Activated naive CD4-positive, alpha-beta T cell treated with anti-CD3 and anti-CD28 coated beads, Interleukin-2, amount 50 U/mL, for 72 hours (primary cell): ENCODE measurements around the gene HAUS5. TPM values are rescaled to one million over a fixed set of nuclear protein-coding genes. Genes with fewer than 3 reads are reported as not detected.
A peak's percentile ranks its signal among the peaks of the same experiment; 100 is the strongest.
"Not testable (repeated sequence)": the region's sequence is repeated elsewhere in the genome, so short reads cannot be mapped to it uniquely, and the experiment has no call there.

Source experiments
- ATAC-seq, 2 donors: fragments of 150-1000 bp; cut with Tn5 transposase; 2 replicates each; pipeline ENCODE4 v1.10.0; 2021; ENCODE audit warnings: mild to moderate bottlenecking in 2 of 2, moderate library complexity in 2 of 2
- DNase-seq, 2 donors: peaks; one replicate each; pipeline ENCODE4 v3.0.0; 2021 to 2022; ENCODE audit warnings: low spot score in 2 of 2
- H3K27ac Mint-ChIP-seq, 2 donors: one replicate each; pipeline ENCODE4 v1.8.0; 2022; ENCODE audit warnings: mild to moderate bottlenecking in 2 of 2, mixed read lengths in 2 of 2
- H3K36me3 Mint-ChIP-seq, 2 donors: one replicate each; pipeline ENCODE4 v1.8.0; 2022; ENCODE audit warnings: mixed read lengths in 2 of 2
- H3K9me3 Mint-ChIP-seq, 2 donors: one replicate each; pipeline ENCODE4 v1.8.0; 2022; ENCODE audit warnings: mixed read lengths in 2 of 2
- total RNA-seq, 2 donors: library from RNA; stranded (reverse); gene quantifications; one replicate each; pipeline ENCODE4 v1.2.3, GENCODE V29; 2022

Gene HAUS5
- total RNA-seq, 2 donors from 2014 or later: 44.2 to 44.5 TPM

- DNase-seq (no peak), ATAC-seq (no peak)
- Mint-ChIP-seq H3K36me3 (no peaks in the 10 kb centered on the region), H3K27ac (peak overlapping the region in 1 of 2 donors; percentile 11), H3K9me3 (no peaks in the 10 kb centered on the region)
These were observed 16.6 kb upstream of the HAUS5 start for GRCh38 chr19:35595928-35596327.

GRCh38 chr19:35596366-35596999 lies 16.1 kb upstream of the HAUS5 start:
- Mint-ChIP-seq H3K27ac (peak overlapping the region; percentile 11 to 60), H3K9me3 (no peaks in the 10 kb centered on the region), H3K36me3 (no peaks in the 10 kb centered on the region)
- peak; percentile 89 to 93 for ATAC-seq
- peak in 1 of 2 donors; percentile 20 for DNase-seq

GRCh38 chr19:35601971-35602370 lies 10.6 kb upstream of the HAUS5 start:
- DNase-seq (no peak), ATAC-seq (no peak)
- Mint-ChIP-seq H3K36me3 (peaks cover 0 to 3% of the 10 kb centered on the region in 2 donors), H3K27ac (no peak overlapping the region), H3K9me3 (no peaks in the 10 kb centered on the region)

DNA sequence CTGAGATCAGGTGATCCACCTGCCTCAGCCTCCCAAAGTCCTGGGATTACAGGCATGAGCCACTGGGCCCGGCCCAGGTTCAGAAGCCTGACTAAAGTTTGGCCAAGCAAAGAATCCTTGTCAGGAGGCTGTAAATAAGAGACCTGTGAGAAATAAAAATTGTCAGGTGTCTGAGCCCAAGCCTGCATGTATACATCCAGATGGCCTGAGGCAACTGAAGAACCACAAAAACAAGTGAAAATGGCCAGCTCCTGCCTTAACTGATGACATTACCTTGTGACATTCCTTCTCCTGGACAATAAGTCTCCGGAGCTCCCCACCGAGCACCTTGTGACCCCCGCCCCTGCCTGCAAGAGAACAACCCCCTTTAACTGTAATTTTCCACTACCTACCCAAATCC lies 8.1 kb upstream of the HAUS5 start:
- not testable (repeated sequence) for ATAC-seq, DNase-seq, H3K27ac Mint-ChIP-seq
- Mint-ChIP-seq H3K36me3 (peaks cover 8 to 22% of the 10 kb centered on the region in 2 donors), H3K9me3 (peaks cover 0 to 12% of the 10 kb centered on the region in 2 donors)

GRCh38 chr19:35607170-35607569 lies 5.4 kb upstream of the HAUS5 start:
- not testable (repeated sequence) for DNase-seq, H3K27ac Mint-ChIP-seq, ATAC-seq
- H3K36me3 Mint-ChIP-seq: peaks cover 8 to 22% of the 10 kb centered on the region in 2 donors
- peaks cover 0 to 12% of the 10 kb centered on the region in 2 donors for H3K9me3 Mint-ChIP-seq

DNA sequence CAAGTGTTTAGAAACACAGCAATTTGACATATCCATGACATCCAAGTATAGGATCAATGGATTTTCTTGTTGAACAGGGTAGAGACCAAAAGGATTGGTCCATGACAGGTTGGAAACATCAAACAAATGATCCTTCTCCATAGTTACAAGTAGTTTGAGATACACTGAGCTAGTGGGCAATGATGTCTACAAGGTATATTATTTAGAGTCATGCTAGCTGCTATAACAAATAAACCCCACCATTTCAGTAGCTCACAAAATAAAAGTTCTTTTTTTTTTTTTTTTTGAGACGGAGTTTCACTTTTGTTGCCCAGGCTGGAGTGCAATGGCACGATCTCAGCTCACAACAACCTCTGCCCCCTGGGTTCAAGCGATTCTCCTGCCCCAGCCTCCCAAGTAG lies 4.9 kb upstream of the HAUS5 start:
- Mint-ChIP-seq H3K27ac (no peak overlapping the region), H3K9me3 (peaks cover 0 to 12% of the 10 kb centered on the region in 2 donors), H3K36me3 (peaks cover 8 to 22% of the 10 kb centered on the region in 2 donors)
- DNase-seq: no peak
- no peak for ATAC-seq

DNA sequence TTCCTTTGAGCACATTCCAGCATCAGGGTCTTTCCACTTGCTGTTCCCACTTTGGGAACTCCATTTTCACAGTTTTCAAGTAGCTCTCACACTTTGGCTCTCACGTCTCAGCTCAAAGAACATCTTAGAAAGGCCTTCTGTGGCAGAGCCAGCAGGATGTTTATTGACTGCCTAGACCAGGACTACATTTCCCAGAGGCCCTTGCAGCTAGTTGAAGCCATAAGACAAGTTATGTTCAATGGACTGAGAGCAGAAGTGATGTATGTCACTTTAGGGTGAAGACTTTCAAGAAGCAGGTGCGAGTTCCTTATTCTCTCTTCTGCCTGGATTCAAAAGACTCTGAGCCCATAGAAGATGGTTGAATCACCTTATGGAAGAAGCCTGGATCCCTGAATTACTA lies 4.3 kb upstream of the HAUS5 start:
- ATAC-seq (no peak), DNase-seq (no peak)
- Mint-ChIP-seq H3K27ac (peak overlapping the region in 1 of 2 donors; percentile 85), H3K9me3 (peaks cover 0 to 12% of the 10 kb centered on the region in 2 donors), H3K36me3 (peaks cover 8 to 22% of the 10 kb centered on the region in 2 donors)

DNA sequence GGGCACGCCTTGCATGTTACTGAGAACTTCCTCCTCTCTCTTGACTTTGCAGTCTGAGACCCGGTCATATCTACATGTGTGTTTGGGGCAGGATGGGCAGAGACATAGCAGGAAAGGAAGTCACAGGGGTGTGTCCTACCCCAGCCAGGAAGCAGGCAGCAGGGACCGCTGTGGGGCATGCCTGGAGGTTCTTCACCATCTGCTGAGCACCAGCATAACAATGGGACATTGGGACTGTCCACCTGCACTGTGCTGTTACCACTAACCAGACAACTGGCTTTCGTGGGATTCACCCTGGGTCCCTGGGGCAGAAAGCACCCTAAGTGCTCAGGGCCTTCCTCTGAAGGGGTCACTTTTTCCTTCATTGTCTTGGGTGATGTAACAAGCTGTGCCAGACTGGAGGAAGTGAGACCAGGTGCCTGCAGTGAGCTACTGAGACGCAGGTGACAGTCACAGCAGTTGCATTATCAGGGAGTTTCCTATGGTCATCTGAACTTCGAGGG lies 2.6 kb upstream of the HAUS5 start:
- ATAC-seq (peak in 1 of 2 donors; percentile 53), DNase-seq (no peak)
- H3K9me3 Mint-ChIP-seq: peaks cover 0 to 12% of the 10 kb centered on the region in 2 donors
- H3K36me3 Mint-ChIP-seq: peaks cover 9 to 22% of the 10 kb centered on the region in 2 donors
- peak overlapping the region in 1 of 2 donors; percentile 85 for H3K27ac Mint-ChIP-seq

DNA sequence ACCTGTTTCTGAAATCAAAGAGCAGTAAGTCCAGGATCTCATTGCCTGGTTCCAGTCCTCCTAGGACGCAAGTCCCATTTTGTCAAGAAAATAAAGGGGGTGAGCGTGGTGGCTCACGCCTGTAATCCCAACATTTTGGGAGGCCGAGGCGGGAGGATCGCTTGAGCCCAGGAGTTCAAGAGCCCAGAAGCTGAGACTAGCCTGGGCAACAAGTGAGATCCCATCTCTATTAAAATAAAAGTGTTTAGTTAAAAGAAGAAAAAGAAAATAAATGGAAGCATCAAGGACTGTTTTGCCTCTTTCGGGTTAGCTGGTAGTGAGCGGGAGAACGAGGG lies 344 bp upstream of the HAUS5 start:
- Mint-ChIP-seq H3K36me3 (peaks cover 16 to 17% of the 10 kb centered on the region in 2 donors), H3K27ac (peak overlapping the region; percentile 92 to 96), H3K9me3 (peaks cover 0 to 12% of the 10 kb centered on the region in 2 donors)
- no peak for ATAC-seq
- DNase-seq: no peak

GRCh38 chr19:35613574-35613973 lies 1.0 kb downstream of the HAUS5 start:
- Mint-ChIP-seq H3K27ac (peak overlapping the region; percentile 87 to 92), H3K9me3 (peaks cover 0 to 2% of the 10 kb centered on the region in 2 donors), H3K36me3 (peaks cover 3 to 10% of the 10 kb centered on the region in 2 donors)
- ATAC-seq (no peak), DNase-seq (no peak)

GRCh38 chr19:35615036-35615435 lies 2.5 kb downstream of the HAUS5 start:
- peak overlapping the region in 1 of 2 donors; percentile 73 for H3K27ac Mint-ChIP-seq
- ATAC-seq: no peak
- H3K9me3 Mint-ChIP-seq: no peaks in the 10 kb centered on the region

DNA sequence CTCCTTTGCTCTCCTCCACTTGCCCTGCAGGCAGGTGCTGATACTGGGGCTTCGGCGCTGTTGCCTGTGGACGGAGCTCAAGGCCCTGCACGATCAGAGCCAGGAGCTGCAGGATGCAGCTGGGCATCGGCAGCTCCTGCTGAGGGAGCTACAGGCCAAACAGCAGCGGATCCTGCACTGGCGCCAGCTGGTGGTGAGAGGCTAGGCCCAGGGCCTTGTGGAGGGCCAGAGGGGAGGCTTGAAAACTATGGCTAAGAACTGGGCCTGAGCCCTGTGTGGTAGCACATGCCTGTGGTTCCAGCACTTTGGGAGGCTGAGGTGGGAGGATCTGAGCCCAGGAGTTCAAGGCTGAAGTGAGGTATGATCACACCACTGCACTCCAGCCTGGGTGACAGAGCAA lies 6.3 kb downstream of the HAUS5 start:
- Mint-ChIP-seq H3K9me3 (no peaks in the 10 kb centered on the region), H3K27ac (no peak overlapping the region), H3K36me3 (peaks cover 10 to 13% of the 10 kb centered on the region in 2 donors)
- DNase-seq (no peak), ATAC-seq (no peak)

More at GRCh38 chr19:35615036-35615435, 2.5 kb downstream of the HAUS5 start:
- DNase-seq: no peak
- peaks cover 0 to 8% of the 10 kb centered on the region in 2 donors for H3K36me3 Mint-ChIP-seq

GRCh38 chr19:35619290-35619923 lies 6.9 kb downstream of the HAUS5 start:
- no peaks in the 10 kb centered on the region for H3K9me3 Mint-ChIP-seq
- H3K36me3 Mint-ChIP-seq: peaks cover 10 to 13% of the 10 kb centered on the region in 2 donors
- ATAC-seq (no peak), DNase-seq (no peak)
- no peak overlapping the region for H3K27ac Mint-ChIP-seq

- DNase-seq: no peak
- ATAC-seq: no peak
- peak overlapping the region in 1 of 2 donors; percentile 37 for H3K27ac Mint-ChIP-seq
- peaks cover 10 to 11% of the 10 kb centered on the region in 2 donors for H3K36me3 Mint-ChIP-seq
- H3K9me3 Mint-ChIP-seq: no peaks in the 10 kb centered on the region
These were observed 7.5 kb downstream of the HAUS5 start for GRCh38 chr19:35620001-35620400.

GRCh38 chr19:35621708-35622107 lies 9.2 kb downstream of the HAUS5 start:
- ATAC-seq (no peak), DNase-seq (no peak)
- Mint-ChIP-seq H3K9me3 (no peaks in the 10 kb centered on the region), H3K36me3 (peaks cover 5 to 16% of the 10 kb centered on the region in 2 donors), H3K27ac (peak overlapping the region in 1 of 2 donors; percentile 54)

DNA sequence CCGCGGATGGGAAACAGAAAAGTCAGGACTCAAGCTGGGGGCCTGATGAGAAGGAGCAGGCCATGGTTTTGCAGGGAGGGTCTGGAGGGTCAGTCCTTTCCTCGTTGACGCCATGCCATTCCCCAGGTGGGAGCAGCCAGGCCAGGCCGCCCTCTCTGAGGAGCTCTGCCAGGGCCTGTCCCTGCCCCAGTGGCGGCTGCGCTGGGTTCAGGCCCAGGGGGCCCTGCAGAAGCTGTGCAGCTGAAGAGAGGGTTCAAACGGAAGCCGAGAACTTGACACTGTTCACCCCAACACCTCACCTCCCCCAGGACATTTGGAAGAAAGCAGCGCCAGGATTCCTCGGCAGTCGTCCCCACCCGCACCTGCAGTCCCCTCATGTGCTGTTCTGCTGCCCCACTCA lies 10.2 kb downstream of the HAUS5 start:
- no peak for ATAC-seq
- Mint-ChIP-seq H3K36me3 (peaks cover 5 to 16% of the 10 kb centered on the region in 2 donors), H3K27ac (peak overlapping the region; percentile 54 to 82), H3K9me3 (no peaks in the 10 kb centered on the region)
- DNase-seq: no peak

DNA sequence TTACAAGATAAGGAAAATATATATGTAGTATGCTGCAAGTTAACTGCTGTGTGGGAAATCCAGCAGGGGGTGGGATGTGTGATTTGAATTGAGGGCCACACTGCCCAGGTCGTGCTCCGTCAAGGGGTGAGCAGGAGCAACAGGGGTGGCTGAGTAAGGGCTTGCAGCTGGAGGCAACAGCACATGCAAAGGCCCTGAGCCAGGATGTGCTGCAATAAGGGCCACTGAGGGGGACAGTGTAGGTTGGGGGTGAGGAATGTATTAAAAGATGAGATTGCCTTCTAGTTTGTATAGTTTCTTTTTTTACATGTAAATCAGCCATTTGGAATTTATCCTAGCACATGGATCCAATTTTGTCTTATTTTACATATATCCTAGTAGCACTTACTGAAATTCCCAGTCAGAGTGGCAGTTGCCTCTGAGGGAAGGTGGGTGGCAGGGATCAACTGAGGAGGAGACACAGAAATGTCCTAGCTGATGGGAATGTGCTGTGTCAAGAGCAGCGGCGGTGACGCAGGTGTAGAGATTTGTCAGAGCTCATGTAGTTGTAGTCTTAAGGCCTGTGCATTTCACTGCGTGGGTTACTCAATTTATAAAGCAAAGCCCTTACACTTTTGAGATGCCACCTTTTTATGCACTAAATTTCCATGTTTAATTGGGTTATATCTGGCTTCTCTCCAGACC lies 10.9 kb downstream of the HAUS5 start:
- peaks cover 6 to 17% of the 10 kb centered on the region in 2 donors for H3K36me3 Mint-ChIP-seq
- H3K27ac Mint-ChIP-seq: peak overlapping the region in 1 of 2 donors; percentile 54
- no peak for ATAC-seq
- no peaks in the 10 kb centered on the region for H3K9me3 Mint-ChIP-seq
- no peak for DNase-seq
